ENCODE data around the gene SMIM8. TPM values are rescaled to one million over a fixed set of nuclear protein-coding genes. Genes with fewer than 3 reads are reported as not detected.
"Not testable (repeated sequence)": the region's sequence is repeated elsewhere in the genome, so short reads cannot be mapped to it uniquely, and the experiment has no call there.

Gene SMIM8
- total RNA-seq, 4 donors from 2014 or later, result 4.4 to 13.6 (median 5.9) TPM

DNA sequence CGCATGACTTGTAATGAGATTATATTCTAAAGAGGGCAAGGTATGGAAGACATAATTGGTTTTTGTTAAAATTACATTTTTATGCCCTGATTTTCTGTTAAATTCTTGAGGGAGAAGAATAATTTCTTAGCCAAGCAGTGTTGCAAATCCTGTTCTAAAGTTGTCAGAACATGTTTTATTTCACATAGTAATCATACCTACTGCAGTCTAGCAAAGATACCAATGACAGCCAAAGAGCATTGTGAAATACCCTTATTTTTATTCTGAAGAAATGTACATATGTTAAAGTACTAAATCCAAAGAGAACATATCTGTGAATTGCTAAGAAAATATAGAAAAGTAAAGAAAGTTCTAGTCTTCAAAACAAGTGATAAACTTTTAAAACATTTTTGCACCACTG, 39.6 kb upstream of the SMIM8 start:
- DNase-seq (ENCODE audit: low spot score), result no peak
- TF ChIP-seq, protein P1, sequence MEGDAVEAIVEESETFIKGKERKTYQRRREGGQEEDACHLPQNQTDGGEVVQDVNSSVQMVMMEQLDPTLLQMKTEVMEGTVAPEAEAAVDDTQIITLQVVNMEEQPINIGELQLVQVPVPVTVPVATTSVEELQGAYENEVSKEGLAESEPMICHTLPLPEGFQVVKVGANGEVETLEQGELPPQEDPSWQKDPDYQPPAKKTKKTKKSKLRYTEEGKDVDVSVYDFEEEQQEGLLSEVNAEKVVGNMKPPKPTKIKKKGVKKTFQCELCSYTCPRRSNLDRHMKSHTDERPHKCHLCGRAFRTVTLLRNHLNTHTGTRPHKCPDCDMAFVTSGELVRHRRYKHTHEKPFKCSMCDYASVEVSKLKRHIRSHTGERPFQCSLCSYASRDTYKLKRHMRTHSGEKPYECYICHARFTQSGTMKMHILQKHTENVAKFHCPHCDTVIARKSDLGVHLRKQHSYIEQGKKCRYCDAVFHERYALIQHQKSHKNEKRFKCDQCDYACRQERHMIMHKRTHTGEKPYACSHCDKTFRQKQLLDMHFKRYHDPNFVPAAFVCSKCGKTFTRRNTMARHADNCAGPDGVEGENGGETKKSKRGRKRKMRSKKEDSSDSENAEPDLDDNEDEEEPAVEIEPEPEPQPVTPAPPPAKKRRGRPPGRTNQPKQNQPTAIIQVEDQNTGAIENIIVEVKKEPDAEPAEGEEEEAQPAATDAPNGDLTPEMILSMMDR (IDR thresholded peaks at IDR 0.05), result no peak
- ATAC-seq (ENCODE audit: low FRiP score), result no peak

DNA sequence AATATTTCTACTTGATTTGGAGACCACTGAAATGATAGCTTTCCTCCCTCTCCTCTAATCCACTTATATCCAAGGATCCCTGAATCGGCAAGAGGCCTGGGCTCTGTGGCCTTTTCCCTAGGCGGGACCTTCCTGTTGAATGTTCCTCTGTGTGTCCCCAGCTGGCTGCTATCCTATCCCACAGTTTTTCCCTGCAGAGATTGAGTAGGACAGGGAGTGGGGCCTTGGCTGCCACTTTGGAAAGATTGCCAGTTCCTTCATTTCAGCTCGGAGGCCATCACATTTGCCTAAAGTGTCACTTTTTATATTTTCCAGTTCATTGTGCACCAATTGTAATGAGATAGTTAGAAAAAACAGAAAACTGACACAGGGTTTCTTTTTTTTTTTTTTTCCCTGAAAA, 38.9 kb upstream of the SMIM8 start:
- TF ChIP-seq, protein P1 (IDR thresholded peaks at IDR 0.05), result no peak
- DNase-seq (ENCODE audit: low spot score), result no peak
- ATAC-seq (ENCODE audit: low FRiP score), result no peak

DNA sequence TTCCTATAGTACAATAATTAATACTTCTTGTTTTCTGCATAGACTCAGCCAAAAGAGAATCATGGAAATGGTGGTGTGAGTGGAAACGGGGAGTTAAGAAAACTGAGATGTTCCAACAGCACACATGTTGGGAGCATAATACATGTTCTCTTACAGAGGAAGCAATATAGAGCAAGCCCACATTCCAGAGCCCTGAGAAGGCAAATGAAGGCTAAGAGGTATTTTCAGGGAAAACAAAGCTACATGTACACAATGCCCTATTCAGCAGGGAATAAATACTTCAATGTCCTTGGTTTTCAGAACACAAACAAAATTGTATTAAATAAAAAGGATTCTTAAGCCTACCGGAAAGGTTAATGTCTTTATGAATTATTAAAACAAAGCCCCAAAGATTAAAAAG, 35.1 kb upstream of the SMIM8 start:
- ATAC-seq (ENCODE audit: low FRiP score) (no peak), DNase-seq (ENCODE audit: low spot score) (no peak)
- TF ChIP-seq, protein P1 (IDR thresholded peaks at IDR 0.05), result no peak

DNA sequence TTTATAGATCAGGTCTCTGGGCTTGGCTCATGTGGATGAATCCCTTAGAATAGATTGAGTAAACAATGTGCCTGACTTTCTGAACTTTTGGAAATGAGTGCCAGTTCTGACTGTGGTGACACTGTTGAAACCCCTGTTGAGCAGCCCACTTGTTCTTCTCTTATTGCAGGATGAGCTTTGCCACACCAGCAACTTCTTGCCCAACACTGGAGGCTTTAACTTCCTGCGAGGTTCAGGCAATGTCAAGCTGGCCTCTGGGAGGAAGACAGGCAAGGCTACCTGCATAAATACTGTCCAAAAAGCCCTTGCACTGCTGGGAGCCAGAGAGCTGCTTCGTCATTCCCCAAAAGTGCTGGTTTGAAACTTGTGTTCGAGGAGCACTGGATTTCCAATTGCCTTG, 32.8 kb upstream of the SMIM8 start:
- TF ChIP-seq, protein P1 (IDR thresholded peaks at IDR 0.05), result no peak
- DNase-seq (ENCODE audit: low spot score), result no peak
- ATAC-seq (ENCODE audit: low FRiP score), result no peak

DNA sequence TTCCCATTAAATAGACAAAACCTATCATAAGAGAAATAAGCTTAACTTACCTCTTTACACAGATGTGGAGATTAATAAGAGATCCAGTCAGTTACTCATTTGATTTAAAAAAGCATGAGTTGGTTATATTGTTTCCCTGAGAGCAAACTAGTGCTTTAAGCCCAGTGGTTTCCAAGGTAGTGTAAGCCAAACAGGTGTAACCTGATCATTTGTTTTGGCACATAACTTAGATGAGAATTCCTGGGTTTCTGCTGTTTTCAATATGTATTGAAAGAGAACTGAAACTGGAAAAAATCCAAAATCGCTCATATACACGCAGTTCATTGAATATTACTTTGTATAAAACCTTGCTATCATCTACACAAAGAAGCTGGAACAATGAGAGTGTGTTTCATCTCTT, 30.5 kb upstream of the SMIM8 start:
- DNase-seq (ENCODE audit: low spot score) (no peak), ATAC-seq (ENCODE audit: low FRiP score) (no peak)
- TF ChIP-seq, protein P1 (IDR thresholded peaks at IDR 0.05), result no peak

DNA sequence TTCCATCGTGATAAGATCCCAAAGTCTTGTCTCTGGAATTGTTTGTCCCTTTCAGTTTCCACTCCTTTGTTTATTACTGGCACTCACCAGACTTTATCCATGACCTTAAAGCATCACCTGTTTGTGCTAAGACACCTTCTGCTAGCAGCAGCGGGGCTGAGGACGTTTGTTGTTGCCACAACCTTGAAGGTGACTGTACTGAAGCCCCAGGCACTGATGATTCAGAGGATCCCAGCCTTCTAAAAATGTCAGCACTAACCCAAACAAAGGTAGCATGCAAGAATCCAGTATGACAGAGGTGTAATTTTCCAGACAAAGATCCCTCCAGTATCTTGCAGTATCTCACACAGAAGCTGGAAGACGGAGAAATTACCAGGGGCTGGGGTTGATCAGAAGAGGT, 28.9 kb upstream of the SMIM8 start:
- TF ChIP-seq, protein P1 (IDR thresholded peaks at IDR 0.05), result no peak
- ATAC-seq (ENCODE audit: low FRiP score), result no peak
- no peak for DNase-seq (ENCODE audit: low spot score)

DNA sequence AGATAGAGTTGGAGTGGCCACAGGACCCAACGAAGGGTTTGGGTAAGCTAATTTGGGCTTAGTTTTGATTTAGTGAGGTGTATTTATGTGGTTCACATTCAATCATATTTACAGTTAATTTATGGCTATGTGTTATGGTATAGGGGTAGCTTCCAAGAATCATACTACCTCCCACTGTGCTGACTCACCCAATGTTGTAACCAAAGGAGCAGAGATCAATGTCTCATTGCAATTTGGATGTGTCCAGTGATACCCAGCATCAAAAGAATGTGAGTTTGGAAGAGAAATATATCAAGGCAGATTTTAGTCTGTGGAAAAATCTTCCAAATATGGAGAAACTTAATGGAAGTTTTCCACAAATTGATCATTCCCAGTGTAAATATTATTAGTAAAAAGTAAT, 25.3 kb upstream of the SMIM8 start:
- TF ChIP-seq, protein P1 (IDR thresholded peaks at IDR 0.05), result no peak
- ATAC-seq (ENCODE audit: low FRiP score) (no peak), DNase-seq (ENCODE audit: low spot score) (no peak)

DNA sequence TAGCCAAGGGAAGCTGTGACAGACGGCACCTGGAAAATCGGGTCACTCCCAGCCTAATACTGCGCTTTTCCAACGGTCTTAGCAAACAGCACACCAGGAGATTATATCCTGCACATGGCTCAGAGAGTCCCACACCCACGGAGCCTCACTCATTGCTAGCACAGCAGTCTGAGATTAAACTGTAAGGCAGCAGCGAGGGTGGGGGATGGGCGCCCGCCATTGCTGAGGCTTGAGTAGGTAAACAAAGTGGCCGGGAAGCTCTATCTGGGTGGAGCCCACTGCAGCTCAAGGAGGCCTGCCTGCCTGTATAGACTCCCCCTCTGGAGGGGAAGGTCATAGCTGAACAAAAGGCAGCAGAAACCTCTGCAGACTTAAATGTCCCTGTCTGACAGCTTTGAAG, 21.1 kb upstream of the SMIM8 start:
- not testable (repeated sequence) for ATAC-seq (ENCODE audit: low FRiP score); DNase-seq (ENCODE audit: low spot score)
